CD8-positive, alpha-beta memory T cell (primary cell): Measurements from ENCODE around the gene EGFR. TPM values are rescaled to one million over a fixed set of nuclear protein-coding genes. Genes with fewer than 3 reads are reported as not detected.
"Not testable (repeated sequence)": the region's sequence is repeated elsewhere in the genome, so short reads cannot be mapped to it uniquely, and the experiment has no call there.

Source experiments
- CTCF ChIA-PET: fragments of 350-600 bp; sonication (Branson Sonifier 250); formaldehyde crosslinking; loops from one replicate; lab custom pipeline; 2021; ENCODE audit warnings: antibody characterized with exemption; lab: Charles Lee
- POLR2A ChIA-PET: fragments of 350-600 bp; sonication (Branson Sonifier 250); formaldehyde crosslinking; loops from one replicate; lab custom pipeline; 2021; ENCODE audit warnings: antibody characterized with exemption; lab: Charles Lee
- DNase-seq, 5 donors: peaks; one replicate each; pipeline versions ENCODE4 v3.0.0 to v3.0.0-alpha.2; 2020 to 2022; ENCODE audit warnings: mixed read lengths in 1 of 5
- H3K27ac ChIP-seq: one replicate; pipeline ENCODE4 v1.7.0; 2013; ENCODE audit warnings: low read depth, mild to moderate bottlenecking, low read length, moderate library complexity
- H3K27me3 ChIP-seq: 2 replicates; pipeline ENCODE4 v1.7.0; 2013; ENCODE audit warnings: low read length, mild to moderate bottlenecking; ENCODE audit not compliant: insufficient read depth, poor library complexity, severe bottlenecking
- H3K36me3 ChIP-seq: 2 replicates; pipeline ENCODE4 v1.7.0; 2013; ENCODE audit warnings: mild to moderate bottlenecking, low read length, moderate library complexity; ENCODE audit not compliant: insufficient read depth
- H3K4me1 ChIP-seq: 2 replicates; pipeline ENCODE4 v1.7.0; 2013; ENCODE audit warnings: mild to moderate bottlenecking, low read length, moderate library complexity; ENCODE audit not compliant: insufficient read depth
- H3K4me3 ChIP-seq: 2 replicates; pipeline ENCODE4 v1.7.0; 2013; ENCODE audit warnings: mild to moderate bottlenecking, low read length
- H3K9me3 ChIP-seq: 2 replicates; pipeline ENCODE4 v1.7.0; 2013; ENCODE audit warnings: mild to moderate bottlenecking, low read length
- H3K27ac Mint-ChIP-seq, 8 donors: one replicate each; pipeline ENCODE4 v1.8.0; 2020 to 2021; ENCODE audit warnings: mixed read lengths in 8 of 8, mild to moderate bottlenecking in 6 of 8, inconsistent platforms in 3 of 8, moderate library complexity in 3 of 8
- H3K27me3 Mint-ChIP-seq, 2 donors: one replicate each; pipeline ENCODE4 v1.8.0; 2020 to 2021; ENCODE audit warnings: mixed read lengths in 2 of 2, mild to moderate bottlenecking in 1 of 2, moderate library complexity in 1 of 2
- H3K36me3 Mint-ChIP-seq, 3 donors: one replicate each; pipeline ENCODE4 v1.8.0; 2020 to 2021; ENCODE audit warnings: mixed read lengths in 3 of 3, inconsistent platforms in 1 of 3, mild to moderate bottlenecking in 1 of 3
- H3K4me1 Mint-ChIP-seq, 3 donors: one replicate each; pipeline ENCODE4 v1.8.0; 2020 to 2021; ENCODE audit warnings: mixed read lengths in 3 of 3, inconsistent platforms in 1 of 3, mild to moderate bottlenecking in 1 of 3
- H3K4me3 Mint-ChIP-seq, 7 donors: one replicate each; pipeline ENCODE4 v1.8.0; 2020 to 2021; ENCODE audit warnings: mixed read lengths in 7 of 7, mild to moderate bottlenecking in 6 of 7, moderate library complexity in 4 of 7, inconsistent platforms in 2 of 7
- H3K9me3 Mint-ChIP-seq, 5 donors: one replicate each; pipeline ENCODE4 v1.8.0; 2020 to 2022; ENCODE audit warnings: mixed read lengths in 5 of 5, mild to moderate bottlenecking in 3 of 5, moderate library complexity in 2 of 5, inconsistent platforms in 1 of 5
- polyA plus RNA-seq: library from polyadenylated mRNA; unstranded; fragments of 300-500 nt; fragmentation: Illumina TruSeq; gene quantifications from one replicate; pipeline ENCODE4 v1.2.3, GENCODE V29; 2021
- total RNA-seq, 2 experiments: library from RNA; stranded (reverse); gene quantifications; one replicate each; pipeline ENCODE4 v1.2.3, GENCODE V29; 2021

The EGFR gene
- total and polyA plus RNA-seq, 3 experiments from 2014 or later = not detected

GRCh38 chr7:55165176-55165861, 146.5 kb downstream of the EGFR start:
- POLR2A ChIA-PET = no interaction called here
- no peaks in the 10 kb centered on the region for H3K36me3 Mint-ChIP-seq

DNA sequence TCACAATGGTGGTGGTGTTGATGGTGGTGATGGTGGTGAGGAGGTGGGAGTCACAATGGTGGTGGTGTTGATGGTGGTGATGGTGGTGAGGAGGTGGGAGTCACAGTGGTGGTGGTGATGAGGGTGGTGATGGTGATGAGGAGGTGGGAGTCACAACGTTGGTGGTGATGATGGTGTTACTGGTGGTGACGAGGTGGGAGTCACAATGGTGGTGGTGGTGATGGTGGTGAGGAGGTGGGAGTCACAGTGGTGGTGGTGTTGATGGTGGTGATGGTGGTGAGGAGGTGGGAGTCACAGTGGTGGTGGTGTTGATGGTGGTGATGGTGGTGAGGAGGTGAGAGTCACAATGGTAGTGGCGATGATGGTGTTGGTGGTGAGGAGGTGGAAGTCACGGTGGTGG, 148.5 kb downstream of the EGFR start:
- H3K4me1 ChIP-seq, H3K36me3 ChIP-seq, H3K36me3 Mint-ChIP-seq, CTCF ChIA-PET, H3K9me3 Mint-ChIP-seq, H3K9me3 ChIP-seq, H3K4me3 ChIP-seq, H3K27me3 ChIP-seq, H3K4me1 Mint-ChIP-seq, H3K4me3 Mint-ChIP-seq, H3K27ac ChIP-seq, DNase-seq: not testable (repeated sequence)
- Mint-ChIP-seq H3K27me3 (peaks cover 0 to 17% of the 10 kb centered on the region in 2 donors), H3K27ac (peak overlapping the region in 1 of 8 donors; percentile 58)
- POLR2A ChIA-PET = interaction anchor here (0.6 kb wide), 1 partner anchor 304 kb away, joined by 3 read pairs; no protein-coding TSS in a partner anchor

More at GRCh38 chr7:55165176-55165861, 146.5 kb downstream of the EGFR start:
- Histone ChIP-seq H3K4me3 (no peak overlapping the region), H3K27ac (no peak overlapping the region), H3K27me3 (no peaks in the 10 kb centered on the region), H3K4me1 (no peaks in the 10 kb centered on the region), H3K36me3 (no peaks in the 10 kb centered on the region), H3K9me3 (no peaks in the 10 kb centered on the region)
- no peak overlapping the region for H3K4me3 Mint-ChIP-seq
- DNase-seq = no peak
- H3K4me1 Mint-ChIP-seq = no peaks in the 10 kb centered on the region
- H3K27me3 Mint-ChIP-seq = peaks cover 0 to 10% of the 10 kb centered on the region in 2 donors
- CTCF ChIA-PET = no interaction called here
- no peak overlapping the region for H3K27ac Mint-ChIP-seq
- H3K9me3 Mint-ChIP-seq = peaks cover 0 to 3% (median 0%) of the 10 kb centered on the region in 5 donors

- peaks cover 0 to 3% (median 0%) of the 10 kb centered on the region in 5 donors for H3K9me3 Mint-ChIP-seq
- POLR2A ChIA-PET = no interaction called here
- Histone ChIP-seq H3K27ac (no peak overlapping the region), H3K36me3 (no peaks in the 10 kb centered on the region), H3K27me3 (no peaks in the 10 kb centered on the region), H3K4me3 (no peak overlapping the region), H3K9me3 (no peaks in the 10 kb centered on the region), H3K4me1 (no peaks in the 10 kb centered on the region)
- H3K4me3 Mint-ChIP-seq = no peak overlapping the region
- H3K27me3 Mint-ChIP-seq = peaks cover 0 to 21% of the 10 kb centered on the region in 2 donors
- CTCF ChIA-PET = no interaction called here
- H3K36me3 Mint-ChIP-seq = no peaks in the 10 kb centered on the region
- H3K27ac Mint-ChIP-seq = no peak overlapping the region
- no peak for DNase-seq
- no peaks in the 10 kb centered on the region for H3K4me1 Mint-ChIP-seq
Observed at GRCh38 chr7:55170335-55171069, 151.7 kb downstream of the EGFR start.

- Mint-ChIP-seq H3K4me3 (no peak overlapping the region), H3K36me3 (no peaks in the 10 kb centered on the region), H3K27ac (peak overlapping the region in 1 of 8 donors; percentile 48), H3K9me3 (peaks cover 0 to 3% (median 0%) of the 10 kb centered on the region in 5 donors), H3K27me3 (peaks cover 0 to 21% of the 10 kb centered on the region in 2 donors), H3K4me1 (no peaks in the 10 kb centered on the region)
- no peak overlapping the region for H3K4me3 ChIP-seq
- H3K4me1 ChIP-seq = no peaks in the 10 kb centered on the region
- no peaks in the 10 kb centered on the region for H3K9me3 ChIP-seq
- H3K36me3 ChIP-seq = no peaks in the 10 kb centered on the region
- no peaks in the 10 kb centered on the region for H3K27me3 ChIP-seq
- ChIA-PET POLR2A (no interaction called here), CTCF (no interaction called here)
- H3K27ac ChIP-seq = no peak overlapping the region
- no peak for DNase-seq
Observed at GRCh38 chr7:55171157-55171556, 152.3 kb downstream of the EGFR start.

DNA sequence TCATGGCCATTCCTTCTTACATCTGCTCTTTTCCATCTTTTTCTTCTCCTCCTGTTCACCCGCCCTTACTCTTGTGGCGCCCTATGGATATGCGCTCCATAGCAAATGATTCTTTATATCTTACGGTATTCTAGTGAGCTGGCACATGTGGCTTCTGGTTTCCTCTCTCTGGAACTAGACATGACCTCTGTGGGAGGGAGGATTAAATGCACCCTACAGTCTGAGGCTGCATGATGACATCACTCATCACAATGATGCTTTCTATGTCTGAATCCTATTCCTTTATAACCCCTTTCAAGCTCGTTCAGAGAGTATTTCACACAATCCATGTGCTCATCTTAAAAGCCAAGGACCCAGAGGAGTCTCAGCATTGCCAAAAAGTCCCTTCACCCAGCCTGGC, 153.3 kb downstream of the EGFR start:
- peaks cover 0 to 21% of the 10 kb centered on the region in 2 donors for H3K27me3 Mint-ChIP-seq
- Histone ChIP-seq H3K9me3 (no peaks in the 10 kb centered on the region), H3K27ac (no peak overlapping the region), H3K4me3 (no peak overlapping the region), H3K27me3 (no peaks in the 10 kb centered on the region), H3K4me1 (no peaks in the 10 kb centered on the region), H3K36me3 (no peaks in the 10 kb centered on the region)
- H3K9me3 Mint-ChIP-seq = peaks cover 0 to 3% (median 0%) of the 10 kb centered on the region in 5 donors
- no peak overlapping the region for H3K27ac Mint-ChIP-seq
- no peak for DNase-seq
- no peaks in the 10 kb centered on the region for H3K4me1 Mint-ChIP-seq
- no peaks in the 10 kb centered on the region for H3K36me3 Mint-ChIP-seq
- ChIA-PET CTCF (interaction anchor here (0.9 kb wide), 1 partner anchor 87 kb away, joined by 3 read pairs; no protein-coding TSS in a partner anchor), POLR2A (no interaction called here)
- no peak overlapping the region for H3K4me3 Mint-ChIP-seq

GRCh38 chr7:55172881-55173609, 154.2 kb downstream of the EGFR start:
- Histone ChIP-seq H3K27ac (no peak overlapping the region), H3K9me3 (no peaks in the 10 kb centered on the region), H3K4me1 (no peaks in the 10 kb centered on the region), H3K4me3 (no peak overlapping the region), H3K27me3 (no peaks in the 10 kb centered on the region), H3K36me3 (no peaks in the 10 kb centered on the region)
- ChIA-PET CTCF (no interaction called here), POLR2A (no interaction called here)
- Mint-ChIP-seq H3K36me3 (no peaks in the 10 kb centered on the region), H3K27me3 (peaks cover 0 to 21% of the 10 kb centered on the region in 2 donors), H3K9me3 (peaks cover 0 to 3% (median 0%) of the 10 kb centered on the region in 5 donors), H3K27ac (no peak overlapping the region), H3K4me1 (no peaks in the 10 kb centered on the region), H3K4me3 (no peak overlapping the region)
- no peak for DNase-seq

- H3K27ac Mint-ChIP-seq = no peak overlapping the region
- POLR2A ChIA-PET = no interaction called here
- Histone ChIP-seq H3K4me1 (no peaks in the 10 kb centered on the region), H3K36me3 (no peaks in the 10 kb centered on the region), H3K4me3 (no peak overlapping the region), H3K27ac (no peak overlapping the region), H3K9me3 (no peaks in the 10 kb centered on the region), H3K27me3 (no peaks in the 10 kb centered on the region)
- H3K9me3 Mint-ChIP-seq = peaks cover 0 to 3% (median 0%) of the 10 kb centered on the region in 5 donors
- no peak overlapping the region for H3K4me3 Mint-ChIP-seq
- H3K4me1 Mint-ChIP-seq = no peaks in the 10 kb centered on the region
- CTCF ChIA-PET = interaction anchor here (1.4 kb wide), 1 partner anchor 10 kb away, joined by 5 read pairs; no protein-coding TSS in a partner anchor
- no peaks in the 10 kb centered on the region for H3K36me3 Mint-ChIP-seq
- DNase-seq = no peak
- H3K27me3 Mint-ChIP-seq = peaks cover under 1 to 18% of the 10 kb centered on the region in 2 donors
Observed at GRCh38 chr7:55173671-55174070, 154.9 kb downstream of the EGFR start.
